GM23338 (cell line): ENCODE measurements around the gene ABCA7. TPM values are rescaled to one million over a fixed set of nuclear protein-coding genes. Genes with fewer than 3 reads are reported as not detected.

ENCODE experiments used
- ATAC-seq: fragments of 200-7000 bp; cut with Tn5 transposase; 3 replicates; pipeline ENCODE4 v1.9.1; 2020
- DNase-seq: peaks from one replicate; pipeline ENCODE4 v3.0.0-alpha.2; 2015; ENCODE audit warnings: low spot score
- H2AFZ ChIP-seq: fragments of 200-600 bp; sonication (generic); 2 replicates; pipeline ENCODE4 v1.8.0; 2016; ENCODE audit warnings: antibody characterized with exemption, mild to moderate bottlenecking, moderate library complexity
- H3F3A ChIP-seq: fragments of 200-600 bp; sonication (generic); replicated peaks from 2 replicates; pipeline ENCODE4 v1.8.0; 2017; ENCODE audit warnings: antibody characterized with exemption, mixed run types, low read depth
- H3K27ac ChIP-seq: fragments of 200-600 bp; sonication (generic); 2 replicates; pipeline ENCODE4 v1.6.1; 2016; ENCODE audit warnings: low read depth
- H3K27me3 ChIP-seq: fragments of 200-600 bp; sonication (generic); 2 replicates; pipeline ENCODE4 v1.8.0; 2016; ENCODE audit warnings: mild to moderate bottlenecking, mixed run types, moderate library complexity; ENCODE audit not compliant: insufficient read depth
- H3K36me3 ChIP-seq: fragments of 200-600 bp; sonication (generic); 2 replicates; pipeline ENCODE4 v1.8.0; 2016; ENCODE audit warnings: mild to moderate bottlenecking; ENCODE audit not compliant: insufficient read depth
- H3K4me1 ChIP-seq: fragments of 200-600 bp; sonication (generic); 2 replicates; pipeline ENCODE4 v1.8.0; 2016; ENCODE audit warnings: mild to moderate bottlenecking, moderate library complexity; ENCODE audit not compliant: insufficient read depth
- H3K4me2 ChIP-seq: fragments of 200-600 bp; sonication (generic); 2 replicates; pipeline ENCODE4 v1.7.1; 2017; ENCODE audit warnings: mixed run types
- H3K4me3 ChIP-seq: fragments of 200-600 bp; sonication (generic); 2 replicates; pipeline ENCODE4 v1.6.1; 2016; ENCODE audit warnings: mixed run types
- H3K79me2 ChIP-seq: fragments of 200-600 bp; sonication (generic); replicated peaks from 2 replicates; pipeline ENCODE4 v1.8.0; 2017; ENCODE audit warnings: mild to moderate bottlenecking; ENCODE audit not compliant: insufficient read depth
- H3K9me2 ChIP-seq: fragments of 200-600 bp; sonication (generic); 2 replicates; pipeline ENCODE4 v1.8.0; 2017; ENCODE audit not compliant: insufficient read depth
- H4K20me1 ChIP-seq: fragments of 200-600 bp; sonication (generic); replicated peaks from 2 replicates; pipeline ENCODE4 v1.8.0; 2017; ENCODE audit warnings: mild to moderate bottlenecking; ENCODE audit not compliant: insufficient read depth
- H3K27ac Mint-ChIP-seq: 2 replicates; pipeline ENCODE4 v1.8.0; 2020; ENCODE audit warnings: inconsistent platforms, mild to moderate bottlenecking, moderate library complexity, mixed read lengths
- H3K27me3 Mint-ChIP-seq: 3 replicates; pipeline ENCODE4 v1.8.0; 2022; ENCODE audit warnings: low read depth, mild to moderate bottlenecking, moderate library complexity, mixed read lengths, inconsistent platforms; ENCODE audit not compliant: insufficient read depth, poor library complexity
- H3K36me3 Mint-ChIP-seq: 3 replicates; pipeline ENCODE4 v1.8.0; 2021; ENCODE audit warnings: low read depth, mild to moderate bottlenecking, inconsistent platforms, moderate library complexity, mixed read lengths
- H3K4me1 Mint-ChIP-seq: 3 replicates; pipeline ENCODE4 v1.8.0; 2020; ENCODE audit warnings: mild to moderate bottlenecking, inconsistent platforms, mixed read lengths
- H3K4me3 Mint-ChIP-seq: 3 replicates; pipeline ENCODE4 v1.8.0; 2021; ENCODE audit warnings: moderate library complexity, mild to moderate bottlenecking, inconsistent platforms, mixed read lengths
- H3K9me3 Mint-ChIP-seq: 3 replicates; pipeline ENCODE4 v1.8.0; 2020; ENCODE audit warnings: moderate library complexity, mild to moderate bottlenecking, inconsistent platforms, mixed read lengths
- CREB1 ChIP-seq: fragments of 250-450 bp; sonication (Bioruptor Pico); IDR thresholded peaks from 2 replicates; pipeline ENCODE4 v1.5.0; 2020; ENCODE audit warnings: low read depth, mild to moderate bottlenecking, moderate library complexity
- CTCF ChIP-seq, 2 experiments: fragments of 200-600 bp in 1 of 2; sonication (generic) in 1 of 2; conservative IDR thresholded peaks; 2 replicates each; pipeline versions ENCODE4 v1.5.1 to v1.6.1; 2016 to 2017; ENCODE audit warnings: antibody characterized with exemption in 2 of 2, low read depth in 2 of 2, mild to moderate bottlenecking in 2 of 2, moderate library complexity in 1 of 2
- ETS1 ChIP-seq: IDR thresholded peaks from 2 replicates; pipeline ENCODE4 v1.6.1; 2016; ENCODE audit warnings: antibody characterized with exemption
- EZH2 ChIP-seq: fragments of 200-600 bp; sonication (generic); IDR thresholded peaks from one replicate; pipeline ENCODE4 v1.8.0; 2017; ENCODE audit warnings: antibody characterized with exemption, mild to moderate bottlenecking, low read depth; ENCODE audit not compliant: unreplicated experiment
- EZH2phosphoT487 ChIP-seq: fragments of 200-600 bp; sonication (generic); IDR thresholded peaks from one replicate; pipeline ENCODE4 v1.8.1; 2018; ENCODE audit warnings: antibody characterized with exemption; ENCODE audit not compliant: unreplicated experiment
- JUNB ChIP-seq: IDR thresholded peaks from one replicate; pipeline ENCODE4 v1.6.1; 2016; ENCODE audit warnings: antibody characterized with exemption; ENCODE audit not compliant: unreplicated experiment
- POLR2AphosphoS5 ChIP-seq: IDR thresholded peaks from 2 replicates; pipeline ENCODE4 v1.6.1; 2016; ENCODE audit warnings: antibody characterized with exemption, low read depth
- ZNF331 ChIP-seq: fragments of 250-450 bp; sonication (Bioruptor Pico); IDR thresholded peaks from 2 replicates; pipeline ENCODE4 v1.5.0; 2020; ENCODE audit warnings: low read depth, mild to moderate bottlenecking, moderate library complexity
- ZNF462 ChIP-seq: fragments of 250-450 bp; sonication (Bioruptor Pico); IDR thresholded peaks from 2 replicates; pipeline ENCODE4 v1.5.0; 2020; ENCODE audit warnings: mild to moderate bottlenecking, moderate library complexity
- polyA plus RNA-seq: library from polyadenylated mRNA; unstranded; fragments of >200 nt; fragmentation: Nextera tagmentation; extraction: Ambion mirVana; gene quantifications from 2 replicates; pipeline ENCODE4 v1.2.1, GENCODE V29; 2016
- total RNA-seq: library from RNA; depleted of rRNA; stranded (reverse); fragments of >200 nt; shearing (Covaris generic); gene quantifications from 2 replicates; pipeline ENCODE4 v1.2.3, GENCODE V29; 2014

ABCA7 gene
- total and polyA plus RNA-seq, 2 experiments from 2014 or later = 22.2 to 27.4 TPM

GRCh38 chr19:1105008-1105872, 65.3 kb downstream of the ABCA7 start (continued):
- no peak for TF ChIP-seq ETS1
- TF ChIP-seq CTCF (conservative IDR thresholded peaks at IDR 0.05; ENCODE audit: low read depth in 2 of 2) = no peak
- TF ChIP-seq ZNF331 = no peak
- no peak for TF ChIP-seq JUNB
- no peak for TF ChIP-seq EZH2phosphoT487

GRCh38 chr19:1105873-1106840, 66.2 kb downstream of the ABCA7 start:
- Histone ChIP-seq H3K9me2 (no peaks in the 10 kb centered on the region), H2AFZ (no peak overlapping the region), H3K79me2 (no peaks in the 10 kb centered on the region), H3K27me3 (no peaks in the 10 kb centered on the region), H3K36me3 (0 out of 2 replicates have a peak, but pooled peaks cover 3% of the 10 kb centered on the region), H3K27ac (no peak overlapping the region), H3F3A (peaks cover 25% of the 10 kb centered on the region), H4K20me1 (no peaks in the 10 kb centered on the region; the same call in 1 of the 2 replicates), H3K4me1 (peaks cover 11% of the 10 kb centered on the region), H3K4me2 (no peak overlapping the region; the same call in 1 of the 2 replicates), H3K4me3 (no peak overlapping the region)
- no peak for DNase-seq
- Mint-ChIP-seq H3K9me3 (no peaks in the 10 kb centered on the region), H3K4me3 (peak overlapping the region; percentile 74; the same call in 2 of the 3 replicates), H3K27ac (no peak overlapping the region), H3K36me3 (peaks cover 12% of the 10 kb centered on the region), H3K27me3 (peaks cover 23% of the 10 kb centered on the region), H3K4me1 (peaks cover 18% of the 10 kb centered on the region; the same call in 2 of the 3 replicates)
- no peak for ATAC-seq
- TF ChIP-seq JUNB = no peak
- TF ChIP-seq EZH2phosphoT487 = no peak
- TF ChIP-seq POLR2AphosphoS5 = no peak
- TF ChIP-seq ZNF462 (CRISPR knock-in tag) = no peak
- no peak for TF ChIP-seq ETS1
- TF ChIP-seq EZH2 = no peak
- no peak for TF ChIP-seq CREB1 (CRISPR knock-in tag)
